Measurements from ENCODE around the gene ZNF19. TPM values are rescaled to one million over a fixed set of nuclear protein-coding genes. Genes with fewer than 3 reads are reported as not detected.
A peak's percentile ranks its signal among the peaks of the same experiment; 100 is the strongest.

The ZNF19 gene
- total RNA-seq, 6 experiments from 2014 or later: 2.5 to 3.7 (median 2.6) TPM

- intact Hi-C loops (cut with DNase I): no loop called here
- peak overlapping the region; percentile 80 to 90 (median 87) for H3K4me3 ChIP-seq
- WGBS (ENCODE audit: insufficient coverage, low coverage, low lambda C conversion rate, missing lambda C conversion rate): 1% methylated on average over 24 of the region's 44 CpGs
- peak overlapping the region; percentile 93 to 96 (median 94) for H3K27ac ChIP-seq
- peak; percentile 94 to 98 (median 96) for ATAC-seq
- no peaks in the 10 kb centered on the region for H3K9me3 ChIP-seq
- H3K4me1 ChIP-seq: peaks cover 0 to 16% (median 5%) of the 10 kb centered on the region in 4 donors
- peaks cover 0 to 4% (median 0%) of the 10 kb centered on the region in 4 donors for H3K36me3 ChIP-seq
- no peak for TF ChIP-seq CTCF (IDR thresholded peaks at IDR 0.05)
- peak; percentile 75 for TF ChIP-seq POLR2A (IDR thresholded peaks at IDR 0.05)
- no peaks in the 10 kb centered on the region for H3K27me3 ChIP-seq
- DNase-seq: peak; percentile 85 to 90 (median 90)
Measured at GRCh38 chr16:71484006-71484893, 4.9 kb downstream of the ZNF19 start.

- WGBS (ENCODE audit: insufficient coverage, low coverage, low lambda C conversion rate, missing lambda C conversion rate): 71% methylated on average over 3 of the region's 5 CpGs
- H3K36me3 ChIP-seq: peaks cover 0 to 17% (median 0%) of the 10 kb centered on the region in 4 donors
- no peaks in the 10 kb centered on the region for H3K27me3 ChIP-seq
- intact Hi-C loops (cut with DNase I): no loop called here
- DNase-seq: no peak
- H3K4me1 ChIP-seq: peaks cover 0 to 16% (median 5%) of the 10 kb centered on the region in 4 donors
- ATAC-seq: peak in 3 of 4 donors; percentile 12 to 45 (median 43)
- TF ChIP-seq CTCF (IDR thresholded peaks at IDR 0.05) (no peak), POLR2A (IDR thresholded peaks at IDR 0.05) (no peak)
- no peaks in the 10 kb centered on the region for H3K9me3 ChIP-seq
- peak overlapping the region in 1 of 3 donors; percentile 96 for H3K27ac ChIP-seq
- H3K4me3 ChIP-seq: no peak overlapping the region
Measured at GRCh38 chr16:71482569-71482968, 6.6 kb downstream of the ZNF19 start.

- intact Hi-C loops (cut with DNase I): no loop called here
- 81% methylated on average over 2 of the region's 2 CpGs for WGBS (ENCODE audit: insufficient coverage, low coverage, low lambda C conversion rate, missing lambda C conversion rate)
Measured at GRCh38 chr16:71480956-71481355, 8.2 kb downstream of the ZNF19 start.

GRCh38 chr16:71479420-71479819 is 9.7 kb downstream of the ZNF19 start:
- H3K36me3 ChIP-seq: peaks cover 0 to 45% (median 0%) of the 10 kb centered on the region in 4 donors
- no peak for DNase-seq
- H3K4me1 ChIP-seq: peaks cover 0 to 13% (median 5%) of the 10 kb centered on the region in 4 donors
- no peaks in the 10 kb centered on the region for H3K9me3 ChIP-seq
- peak; percentile 45 to 57 (median 50) for ATAC-seq
- TF ChIP-seq CTCF (IDR thresholded peaks at IDR 0.05) (peak; percentile 33 to 59 (median 49)), POLR2A (IDR thresholded peaks at IDR 0.05) (no peak)
- 57% methylated on average over 3 of the region's 3 CpGs for WGBS (ENCODE audit: insufficient coverage, low coverage, low lambda C conversion rate, missing lambda C conversion rate)
- H3K27me3 ChIP-seq: no peaks in the 10 kb centered on the region
- H3K27ac ChIP-seq: no peak overlapping the region
- intact Hi-C loops (cut with DNase I): no loop called here
- H3K4me3 ChIP-seq: no peak overlapping the region

More at GRCh38 chr16:71480956-71481355, 8.2 kb downstream of the ZNF19 start:
- Histone ChIP-seq H3K4me1 (peaks cover 0 to 16% (median 5%) of the 10 kb centered on the region in 4 donors), H3K36me3 (peaks cover 0 to 31% (median 0%) of the 10 kb centered on the region in 4 donors), H3K27me3 (no peaks in the 10 kb centered on the region), H3K4me3 (no peak overlapping the region), H3K9me3 (no peaks in the 10 kb centered on the region), H3K27ac (no peak overlapping the region)
- ATAC-seq (no peak), DNase-seq (no peak)
- no peak for TF ChIP-seq CTCF (IDR thresholded peaks at IDR 0.05)
- TF ChIP-seq POLR2A (IDR thresholded peaks at IDR 0.05): no peak

Measured in right lobe of liver (tissue), 6 donors.